Measurements from ENCODE around the gene ZNF469.

DNA sequence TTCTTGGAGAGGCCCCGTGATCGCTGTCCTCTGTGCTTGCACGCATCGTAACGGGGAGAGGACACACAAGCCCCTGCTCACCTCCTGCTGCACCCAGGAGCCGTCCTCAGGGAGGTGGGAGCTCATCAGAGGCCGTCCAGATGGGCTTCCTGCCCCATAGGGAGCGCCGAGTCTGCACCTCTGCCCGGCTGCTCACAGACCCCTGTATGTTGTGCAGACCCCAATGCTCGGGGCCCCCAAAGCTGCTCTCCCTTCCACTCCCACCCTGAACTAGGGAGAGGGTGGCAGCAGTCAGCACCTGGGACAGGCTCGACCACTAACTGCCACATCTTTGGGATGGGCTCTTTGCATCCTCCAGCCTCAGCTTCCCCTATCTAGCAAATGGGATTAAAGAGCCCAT lies 4.4 kb upstream of the ZNF469 start:
- TF ChIP-seq, protein P1, sequence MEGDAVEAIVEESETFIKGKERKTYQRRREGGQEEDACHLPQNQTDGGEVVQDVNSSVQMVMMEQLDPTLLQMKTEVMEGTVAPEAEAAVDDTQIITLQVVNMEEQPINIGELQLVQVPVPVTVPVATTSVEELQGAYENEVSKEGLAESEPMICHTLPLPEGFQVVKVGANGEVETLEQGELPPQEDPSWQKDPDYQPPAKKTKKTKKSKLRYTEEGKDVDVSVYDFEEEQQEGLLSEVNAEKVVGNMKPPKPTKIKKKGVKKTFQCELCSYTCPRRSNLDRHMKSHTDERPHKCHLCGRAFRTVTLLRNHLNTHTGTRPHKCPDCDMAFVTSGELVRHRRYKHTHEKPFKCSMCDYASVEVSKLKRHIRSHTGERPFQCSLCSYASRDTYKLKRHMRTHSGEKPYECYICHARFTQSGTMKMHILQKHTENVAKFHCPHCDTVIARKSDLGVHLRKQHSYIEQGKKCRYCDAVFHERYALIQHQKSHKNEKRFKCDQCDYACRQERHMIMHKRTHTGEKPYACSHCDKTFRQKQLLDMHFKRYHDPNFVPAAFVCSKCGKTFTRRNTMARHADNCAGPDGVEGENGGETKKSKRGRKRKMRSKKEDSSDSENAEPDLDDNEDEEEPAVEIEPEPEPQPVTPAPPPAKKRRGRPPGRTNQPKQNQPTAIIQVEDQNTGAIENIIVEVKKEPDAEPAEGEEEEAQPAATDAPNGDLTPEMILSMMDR (IDR thresholded peaks at IDR 0.05) = no peak
- TF ChIP-seq POLR2A (IDR thresholded peaks at IDR 0.05) = no peak
- TF ChIP-seq EP300 (IDR thresholded peaks at IDR 0.05) = no peak

All from gastroesophageal sphincter (tissue), 3 donors.